NCI-H510A (cell line): ENCODE data around the gene MVD.

Experiments used
- DNase-seq: peaks from one replicate; lab custom pipeline; 2025; lab: John Stamatoyannopoulos, UW

The MVD gene

DNA sequence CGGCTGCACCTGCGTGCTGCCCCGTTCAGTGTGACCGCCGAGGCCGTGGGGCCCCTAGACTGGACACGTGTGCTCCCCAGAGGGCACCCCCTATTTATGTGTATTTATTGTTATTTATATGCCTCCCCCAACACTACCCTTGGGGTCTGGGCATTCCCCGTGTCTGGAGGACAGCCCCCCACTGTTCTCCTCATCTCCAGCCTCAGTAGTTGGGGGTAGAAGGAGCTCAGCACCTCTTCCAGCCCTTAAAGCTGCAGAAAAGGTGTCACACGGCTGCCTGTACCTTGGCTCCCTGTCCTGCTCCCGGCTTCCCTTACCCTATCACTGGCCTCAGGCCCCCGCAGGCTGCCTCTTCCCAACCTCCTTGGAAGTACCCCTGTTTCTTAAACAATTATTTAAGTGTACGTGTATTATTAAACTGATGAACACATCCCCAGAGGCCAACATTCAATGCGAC, 22.8 kb downstream of the MVD start:
- DNase-seq, result no peak

DNA sequence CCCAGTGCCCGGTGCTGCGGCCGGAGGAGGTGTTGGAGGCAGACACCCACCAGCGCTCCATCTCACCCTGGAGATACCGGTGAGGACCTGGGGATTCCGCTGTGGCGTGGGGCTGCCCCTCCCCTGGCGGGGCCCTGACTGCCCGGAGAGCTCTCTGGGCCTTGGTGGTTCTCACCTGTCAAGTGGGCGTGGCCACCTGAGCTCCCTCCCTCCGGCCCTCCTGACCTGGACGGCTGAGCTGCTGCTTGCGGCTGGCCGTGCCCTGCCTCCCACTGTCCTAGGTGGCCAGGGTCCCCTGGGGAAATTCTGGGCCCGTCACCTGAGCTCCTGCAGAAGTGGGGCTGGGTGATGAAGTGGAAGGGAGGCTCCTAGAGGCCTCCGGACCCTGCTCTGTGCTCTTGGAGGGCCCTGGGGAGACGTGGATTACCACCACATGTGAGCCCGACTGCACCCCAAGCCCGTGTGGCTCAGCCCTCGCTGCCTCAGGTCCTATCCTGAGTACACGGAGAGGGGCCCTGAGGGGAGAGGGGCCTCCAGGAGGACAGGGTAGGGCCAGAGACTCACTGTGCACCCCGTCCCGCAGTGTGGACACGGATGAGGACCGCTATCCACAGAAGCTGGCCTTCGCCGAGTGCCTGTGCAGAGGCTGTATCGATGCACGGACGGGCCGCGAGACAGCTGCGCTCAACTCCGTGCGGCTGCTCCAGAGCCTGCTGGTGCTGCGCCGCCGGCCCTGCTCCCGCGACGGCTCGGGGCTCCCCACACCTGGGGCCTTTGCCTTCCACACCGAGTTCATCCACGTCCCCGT, 23.5 kb downstream of the MVD start:
- DNase-seq, result peak; percentile 57

DNA sequence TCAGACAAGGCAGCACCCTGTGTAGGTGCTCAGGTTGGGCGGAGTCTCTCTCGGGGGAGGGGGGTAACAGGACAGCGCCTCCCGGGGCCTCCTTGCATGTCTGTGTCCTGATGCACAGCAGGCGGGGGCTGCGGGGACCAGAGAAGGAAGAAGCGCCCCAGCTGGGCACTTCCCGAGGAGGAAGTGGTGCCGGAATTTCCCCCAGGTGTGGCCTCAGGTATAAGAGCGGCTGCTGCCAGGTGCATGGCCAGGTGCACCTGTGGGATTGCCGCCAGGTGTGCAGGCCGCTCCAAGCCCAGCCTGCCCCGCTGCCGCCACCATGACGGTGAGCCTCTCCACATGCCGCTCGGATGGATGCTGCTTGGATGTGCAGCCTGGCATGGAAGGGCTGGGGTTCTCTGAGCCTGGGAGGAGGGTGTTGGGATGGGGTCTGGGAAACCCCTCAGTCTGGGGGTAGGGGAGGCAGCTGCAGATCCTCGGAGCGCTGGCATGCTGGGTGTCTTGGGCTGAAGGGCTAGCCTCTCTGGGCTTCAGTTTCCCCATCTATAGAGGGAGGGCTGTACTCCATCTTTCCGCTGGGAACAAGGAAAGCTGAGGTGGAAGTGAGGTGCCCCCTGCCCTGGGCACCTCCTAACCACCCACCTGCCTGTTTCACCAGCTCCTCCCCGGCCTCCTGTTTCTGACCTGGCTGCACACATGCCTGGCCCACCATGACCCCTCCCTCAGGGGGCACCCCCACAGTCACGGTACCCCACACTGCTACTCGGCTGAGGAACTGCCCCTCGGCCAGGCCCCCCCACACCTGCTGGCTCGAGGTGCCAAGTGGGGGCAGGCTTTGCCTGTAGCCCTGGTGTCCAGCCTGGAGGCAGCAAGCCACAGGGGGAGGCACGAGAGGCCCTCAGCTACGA, 24.3 kb downstream of the MVD start, which contains the start of gene IL17C:
IL17C (plus strand) TSS at position 250 of the 908 bp plus-strand sequence; CDS start at position 320, 70 bp downstream.
- peak; percentile 86 for DNase-seq

DNA sequence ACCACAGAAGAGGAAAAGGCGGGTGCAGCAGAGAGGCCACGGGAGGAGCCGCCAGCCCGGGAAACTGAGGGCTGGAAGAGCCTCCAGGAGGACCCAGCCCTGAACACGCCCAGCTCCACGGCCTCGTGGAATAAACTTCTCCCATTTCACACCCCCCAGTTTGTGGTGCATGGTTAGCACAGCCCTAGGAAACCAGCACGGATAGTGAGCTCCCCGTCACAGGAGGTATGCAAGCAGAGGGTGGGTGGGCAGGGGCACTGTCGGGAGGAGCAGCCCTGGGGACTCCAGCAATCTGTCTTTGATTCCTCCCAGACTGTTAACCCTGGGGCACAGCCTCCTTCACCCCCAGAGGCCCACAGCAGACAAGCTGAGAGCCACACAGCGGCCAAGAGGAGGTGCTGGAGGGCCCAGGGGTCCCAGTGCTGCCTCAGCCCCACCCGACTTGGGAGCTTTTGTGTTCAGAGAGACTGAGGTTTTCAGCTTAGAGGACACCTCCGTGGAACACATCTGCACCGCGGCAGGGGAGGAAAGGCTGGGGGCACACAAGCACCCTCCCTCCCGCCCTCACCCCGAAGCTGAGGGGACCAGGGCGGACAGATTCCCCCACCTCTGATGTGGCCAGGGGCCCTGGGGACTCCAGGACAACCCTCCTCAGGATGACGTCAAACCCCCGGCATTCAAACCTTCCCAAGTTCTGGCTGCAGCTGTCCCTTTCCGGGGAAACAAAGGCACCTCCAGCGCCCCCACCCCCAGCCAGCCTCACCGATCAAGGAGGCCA, 26.2 kb downstream of the MVD start:
- no peak for DNase-seq

DNA sequence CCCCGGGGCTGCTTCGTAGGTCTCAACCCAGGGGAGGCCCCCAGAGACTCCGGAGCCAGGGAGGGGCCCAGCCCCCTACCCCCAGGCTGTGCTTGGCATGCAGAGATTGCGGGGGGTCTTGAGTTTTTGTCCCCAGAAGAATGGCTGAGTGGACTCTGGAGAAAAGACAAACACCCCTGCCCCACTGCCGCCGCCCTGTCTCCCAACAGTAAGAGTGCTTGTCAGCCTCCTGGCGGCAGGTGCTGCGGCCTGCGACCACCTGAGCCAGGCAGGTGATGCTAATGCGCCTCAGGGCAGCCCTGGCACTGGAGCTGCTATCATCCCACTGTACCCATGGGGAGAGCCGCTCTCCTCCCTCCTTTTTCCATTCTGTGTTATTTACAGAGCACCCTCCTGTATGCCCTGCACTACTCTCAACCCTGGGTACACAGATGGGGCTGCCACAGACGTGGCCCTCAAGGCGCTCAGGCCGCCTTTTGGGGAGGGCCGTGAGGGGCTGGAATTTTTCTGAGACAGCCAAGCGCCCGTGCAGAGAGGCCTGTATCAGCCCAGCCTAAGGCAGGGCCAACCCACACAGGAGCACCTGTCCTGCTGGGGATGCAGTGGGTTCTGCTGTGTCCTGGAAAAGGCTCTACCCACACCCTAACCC, 27.1 kb downstream of the MVD start:
- DNase-seq, result no peak

DNA sequence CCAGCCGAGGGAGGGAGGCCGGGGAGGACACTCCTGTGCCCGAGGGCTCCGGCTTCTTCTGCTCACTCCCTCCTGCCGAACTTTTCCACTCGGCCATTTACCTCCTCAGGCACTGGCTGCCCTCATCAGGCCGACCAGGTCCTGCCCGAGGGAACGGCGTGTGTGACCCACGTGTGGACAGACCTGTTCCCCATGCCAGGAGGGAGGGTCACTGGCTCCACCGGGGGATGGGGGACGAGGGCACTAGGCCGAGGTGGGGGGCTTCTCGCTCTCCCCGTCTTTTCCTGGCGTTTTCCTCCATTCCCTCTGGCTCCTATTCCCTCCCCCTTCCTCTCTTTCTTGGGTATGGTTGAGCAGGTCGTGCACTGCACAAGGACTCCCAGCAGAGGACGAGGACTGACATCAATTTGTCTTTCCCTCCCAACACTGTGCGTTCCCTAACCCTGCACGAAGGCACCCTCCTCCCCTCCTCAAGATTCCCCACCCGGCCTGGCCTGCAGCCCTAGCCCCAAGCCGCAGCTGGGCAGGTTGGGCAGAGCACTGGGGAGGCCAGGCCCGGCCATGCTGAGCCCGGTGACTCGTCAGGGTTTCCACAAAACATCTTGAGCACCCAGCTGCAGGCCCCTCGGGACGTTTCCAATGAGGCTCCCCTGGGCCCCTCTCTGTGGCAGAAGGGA, 27.8 kb downstream of the MVD start:
- DNase-seq, result no peak

DNA sequence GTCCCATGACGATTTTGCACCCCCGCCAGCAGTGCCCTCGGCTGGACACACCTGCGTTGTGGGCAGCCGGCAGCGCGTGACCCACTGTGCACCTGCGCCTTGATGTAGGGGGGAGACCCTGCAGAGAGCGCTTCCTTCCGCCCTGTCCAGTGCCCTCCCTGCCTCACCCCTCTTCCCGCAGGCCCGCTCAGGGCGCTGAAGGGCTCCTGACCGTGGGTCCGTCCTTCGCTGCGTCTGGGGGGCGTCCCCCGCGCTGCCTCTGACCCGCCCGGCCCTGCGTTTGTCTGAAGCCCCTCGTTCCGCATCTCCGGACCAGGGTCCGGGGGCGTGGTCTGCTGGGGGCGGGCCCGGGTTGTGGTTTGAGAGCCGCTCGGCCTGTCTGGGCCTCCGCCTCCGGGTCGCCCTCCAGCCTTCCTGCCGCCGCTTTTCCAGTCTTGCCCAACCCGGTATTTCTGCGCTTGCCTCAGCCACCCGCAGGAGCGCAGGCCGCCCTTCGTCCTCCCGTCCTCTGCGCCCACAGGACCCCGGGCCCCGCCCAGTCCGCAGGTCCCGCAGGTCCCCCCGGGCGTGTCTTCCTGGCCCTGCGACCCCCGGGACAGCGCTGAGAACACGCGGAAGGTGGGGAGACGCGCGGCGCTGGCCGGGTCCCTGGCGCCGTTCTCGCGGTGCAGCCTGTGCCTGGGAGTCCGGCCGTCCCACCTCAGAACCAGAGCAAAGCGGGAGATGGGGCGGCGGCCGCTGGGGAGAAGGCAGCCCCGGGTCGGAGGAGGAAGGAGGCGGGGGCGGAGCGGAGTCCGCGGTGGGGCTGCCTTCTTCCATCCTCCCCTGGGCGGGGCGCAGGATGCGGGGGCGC, 28.5 kb downstream of the MVD start:
- no peak for DNase-seq

DNA sequence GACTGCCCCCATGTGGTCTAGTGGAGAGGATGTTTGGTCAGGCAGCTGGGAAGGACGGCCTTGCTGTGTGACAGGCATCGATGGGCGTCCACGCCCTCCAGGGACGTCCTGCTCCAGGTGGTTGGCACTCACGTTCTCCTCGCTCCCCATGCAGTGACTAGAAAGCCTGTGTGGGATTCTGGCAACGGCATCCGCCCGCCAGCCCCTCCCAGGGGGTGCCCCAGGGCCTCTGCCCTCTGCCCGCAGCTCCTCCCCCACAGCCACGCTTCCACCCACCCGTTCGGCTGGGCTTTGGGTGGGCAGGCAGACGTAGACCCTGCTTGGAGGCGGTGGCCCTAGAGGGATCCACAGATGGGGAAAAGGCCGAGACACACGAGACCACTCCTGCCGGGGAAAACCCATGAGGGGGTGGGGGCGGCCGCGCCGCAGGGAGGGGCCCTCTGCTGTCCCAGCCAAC, 29.2 kb downstream of the MVD start:
- no peak for DNase-seq

DNA sequence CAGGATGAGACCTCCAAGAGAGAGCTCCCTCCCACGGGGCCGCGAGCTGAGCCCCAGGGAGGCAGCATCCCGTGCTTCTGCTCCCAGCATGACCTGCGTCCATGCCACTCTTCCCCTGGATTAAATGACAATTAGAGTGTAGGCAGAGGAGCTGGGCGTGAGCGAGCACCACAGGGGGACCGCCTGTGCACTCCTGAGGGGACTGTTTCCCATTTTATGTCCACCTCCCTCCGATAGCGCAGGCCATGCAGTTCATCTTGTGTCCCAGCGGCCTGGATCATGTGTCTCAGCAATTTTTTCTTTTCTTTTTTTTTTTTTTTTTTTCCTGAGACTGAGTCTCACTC, 30.3 kb downstream of the MVD start:
- no peak for DNase-seq

DNA sequence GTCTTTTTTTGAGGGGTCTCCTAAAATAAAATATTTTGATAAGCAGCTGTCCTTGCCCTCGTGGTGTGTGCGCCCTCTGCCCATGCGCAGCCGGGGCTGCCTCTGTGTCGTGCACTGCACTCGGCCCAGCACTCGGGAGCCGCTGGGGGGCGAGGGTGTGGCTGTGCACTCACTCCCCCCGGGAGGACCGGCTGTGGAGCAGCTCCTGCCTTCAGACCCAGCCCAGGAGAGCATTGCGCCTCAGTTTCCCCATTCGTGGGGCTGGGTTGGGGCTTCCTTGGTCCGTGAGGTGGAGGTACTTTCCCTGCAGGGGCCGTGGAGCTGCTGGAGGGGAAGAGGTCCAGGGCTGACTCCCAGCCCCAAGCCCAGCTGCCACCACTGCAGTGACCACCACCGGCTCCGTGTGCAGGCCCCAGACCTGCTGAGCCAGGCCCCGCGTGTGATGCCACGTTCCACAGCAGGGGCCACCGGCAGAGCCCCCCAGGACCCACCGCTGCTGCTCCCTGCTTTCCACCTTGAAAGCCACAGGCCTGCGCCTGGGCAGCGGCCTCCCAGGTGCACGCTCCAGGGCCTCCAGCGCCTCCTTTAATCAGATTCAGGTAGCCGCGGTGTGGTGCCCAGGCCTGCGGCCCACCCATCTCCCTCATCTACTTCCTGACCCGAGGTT, 30.8 kb downstream of the MVD start:
- DNase-seq, result no peak

DNA sequence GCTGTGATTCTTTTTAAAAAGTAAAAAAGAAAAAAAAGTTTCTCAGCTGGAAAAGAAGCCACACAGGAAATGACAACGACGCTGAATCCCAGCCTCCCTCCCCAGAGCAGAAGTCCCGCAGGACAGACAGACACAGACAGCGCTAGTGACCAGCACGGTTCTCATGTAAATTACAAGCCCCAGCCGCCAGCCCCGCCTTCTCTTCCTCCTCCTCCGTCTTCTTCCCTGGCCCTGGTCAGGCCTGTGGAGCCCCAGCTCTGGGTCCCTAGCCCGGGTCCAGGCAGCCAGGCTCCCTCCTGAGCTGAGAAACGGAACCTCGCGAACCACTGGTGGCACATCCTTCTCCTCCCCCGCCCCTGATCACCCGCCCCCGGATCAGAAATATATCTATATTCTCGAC, 31.5 kb downstream of the MVD start:
- DNase-seq, result no peak

DNA sequence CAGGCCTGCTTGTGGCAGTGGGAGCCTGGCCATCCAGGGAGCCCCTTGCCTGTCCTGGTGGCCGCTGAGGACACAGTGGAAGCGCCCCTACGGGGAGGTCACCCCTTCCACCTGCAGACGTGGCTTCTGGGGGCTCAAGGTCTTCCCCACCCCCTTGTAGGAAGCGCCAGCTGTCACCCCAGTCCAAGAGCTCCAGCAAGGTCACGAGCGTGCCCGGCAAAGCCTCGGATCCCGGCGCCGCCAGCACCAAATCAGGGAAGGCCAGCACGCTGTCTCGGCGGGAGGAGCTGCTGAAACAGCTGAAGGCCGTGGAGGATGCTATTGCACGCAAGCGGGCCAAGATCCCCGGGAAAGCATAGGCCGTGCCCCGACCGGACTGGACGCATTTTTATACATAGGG, 31.9 kb downstream of the MVD start:
- no peak for DNase-seq

DNA sequence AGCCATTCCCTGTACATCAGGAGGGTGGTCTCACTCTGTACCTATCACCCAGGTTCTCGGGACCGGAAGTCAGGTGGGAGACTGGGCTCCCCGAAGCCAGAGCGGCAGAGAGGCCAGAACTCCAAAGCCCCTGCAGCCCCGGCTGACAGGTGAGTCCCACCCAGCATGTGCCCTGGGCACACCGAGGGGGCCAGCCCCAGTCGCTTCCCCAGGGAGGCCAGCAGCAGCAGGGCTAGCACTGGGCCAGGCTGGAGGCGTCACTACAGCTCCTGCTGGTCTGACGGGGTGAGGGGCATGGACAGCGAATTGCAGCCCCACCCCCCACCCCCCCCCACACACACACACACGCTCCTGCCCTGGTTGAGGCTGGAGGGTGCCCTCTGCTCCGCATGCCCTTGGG, 32.5 kb downstream of the MVD start:
- no peak for DNase-seq

DNA sequence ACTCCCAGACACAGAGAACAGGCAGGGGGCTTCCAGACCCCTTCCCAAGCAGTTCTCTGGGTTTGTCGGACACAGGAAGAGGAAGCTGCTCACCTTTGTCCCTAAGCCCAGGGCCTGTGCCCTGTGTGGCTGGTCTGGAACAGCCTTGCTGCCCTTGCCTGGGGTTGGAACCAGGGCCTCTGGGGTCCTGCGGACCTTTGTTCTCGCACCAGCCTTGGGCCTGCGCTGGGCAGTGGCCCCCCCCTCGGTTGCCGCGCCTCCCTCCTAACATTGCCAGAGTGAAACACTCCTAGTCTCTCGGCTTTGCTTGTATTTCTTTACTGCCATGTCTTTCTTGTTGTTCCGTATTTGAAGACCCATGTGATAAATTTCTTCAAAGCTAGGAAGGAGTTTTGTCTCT, 33.1 kb downstream of the MVD start:
- no peak for DNase-seq

DNA sequence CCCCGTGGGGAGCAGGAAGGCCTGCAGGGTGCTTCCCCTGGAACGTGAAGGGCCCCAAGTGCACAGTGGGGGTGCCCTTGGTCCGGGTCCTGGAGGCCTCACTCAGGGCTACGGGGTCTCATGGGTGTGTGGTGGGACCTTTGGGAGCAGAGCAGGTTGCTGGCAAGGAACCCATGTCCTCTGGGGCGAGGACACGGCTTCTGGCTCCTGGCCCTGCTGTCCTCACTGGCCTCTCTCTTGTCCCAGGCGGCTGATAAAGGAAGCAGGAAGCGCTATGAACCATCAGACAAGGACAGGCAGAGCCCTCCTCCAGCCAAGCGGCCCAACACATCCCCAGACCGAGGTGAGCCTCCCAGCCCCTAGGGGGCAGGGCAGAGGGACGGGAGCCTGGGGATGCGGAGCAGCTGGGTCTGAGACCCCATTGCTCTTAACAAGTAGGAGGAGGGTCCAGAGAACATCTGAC, 34.3 kb downstream of the MVD start:
- no peak for DNase-seq

DNA sequence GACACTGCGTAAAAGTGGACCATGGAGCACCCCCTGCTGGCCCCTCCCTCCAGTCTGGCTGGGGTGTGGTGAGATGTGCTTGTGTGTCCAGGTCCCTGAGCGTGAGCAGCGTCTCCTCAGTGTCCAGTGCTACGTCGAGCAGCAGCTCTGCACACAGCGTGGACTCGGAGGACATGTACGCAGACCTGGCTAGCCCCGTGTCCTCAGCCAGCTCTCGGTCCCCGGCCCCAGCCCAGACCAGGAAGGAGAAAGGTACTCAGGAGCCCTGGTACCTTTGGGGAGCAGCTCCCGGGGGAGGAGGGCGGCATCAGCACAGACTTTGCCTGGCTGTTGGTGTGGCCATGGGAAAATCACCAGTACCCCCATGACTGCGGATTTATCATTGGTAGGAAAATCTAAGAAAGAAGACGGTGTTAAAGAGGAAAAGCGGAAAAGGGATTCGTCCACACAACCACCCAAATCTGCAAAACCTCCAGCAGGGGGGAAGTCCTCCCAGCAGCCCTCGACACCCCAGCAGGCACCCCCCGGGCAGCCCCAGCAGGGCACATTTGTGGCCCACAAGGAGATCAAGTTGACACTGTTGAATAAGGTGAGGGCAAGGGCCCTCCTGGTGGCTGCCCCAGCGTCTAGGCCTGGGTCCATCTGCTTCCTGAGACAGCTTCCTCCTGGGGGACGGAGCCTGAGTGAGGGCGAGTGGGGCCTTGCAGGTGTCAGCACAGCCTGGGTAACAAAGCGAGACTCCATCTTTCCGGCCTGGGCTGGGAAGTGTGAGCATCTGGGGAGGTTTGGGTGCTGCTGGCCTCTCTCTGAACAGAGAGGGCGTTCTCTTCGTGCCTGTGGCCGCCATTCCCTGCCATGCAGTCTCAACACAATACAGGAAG, 35.1 kb downstream of the MVD start:
- no peak for DNase-seq

DNA sequence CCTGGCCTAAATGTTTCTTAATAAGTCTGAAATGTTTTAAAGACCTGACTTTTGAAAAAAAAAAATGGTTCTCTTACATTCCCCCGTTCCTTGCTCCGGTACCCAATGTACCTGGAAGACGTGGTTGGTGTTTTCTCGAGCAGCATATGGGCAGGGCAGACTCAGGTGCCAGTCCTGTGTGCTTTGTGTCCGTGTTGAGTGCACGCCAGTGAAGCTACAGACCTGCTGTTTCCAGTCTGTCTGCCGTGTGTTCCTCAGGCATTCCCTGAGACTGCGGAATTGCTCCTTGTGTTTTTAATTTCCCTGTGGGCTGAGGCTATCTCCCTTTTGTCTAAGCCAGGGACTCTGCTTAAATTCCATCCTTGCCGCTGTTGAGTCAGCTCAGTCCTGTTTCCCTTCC, 36.2 kb downstream of the MVD start:
- no peak for DNase-seq

DNA sequence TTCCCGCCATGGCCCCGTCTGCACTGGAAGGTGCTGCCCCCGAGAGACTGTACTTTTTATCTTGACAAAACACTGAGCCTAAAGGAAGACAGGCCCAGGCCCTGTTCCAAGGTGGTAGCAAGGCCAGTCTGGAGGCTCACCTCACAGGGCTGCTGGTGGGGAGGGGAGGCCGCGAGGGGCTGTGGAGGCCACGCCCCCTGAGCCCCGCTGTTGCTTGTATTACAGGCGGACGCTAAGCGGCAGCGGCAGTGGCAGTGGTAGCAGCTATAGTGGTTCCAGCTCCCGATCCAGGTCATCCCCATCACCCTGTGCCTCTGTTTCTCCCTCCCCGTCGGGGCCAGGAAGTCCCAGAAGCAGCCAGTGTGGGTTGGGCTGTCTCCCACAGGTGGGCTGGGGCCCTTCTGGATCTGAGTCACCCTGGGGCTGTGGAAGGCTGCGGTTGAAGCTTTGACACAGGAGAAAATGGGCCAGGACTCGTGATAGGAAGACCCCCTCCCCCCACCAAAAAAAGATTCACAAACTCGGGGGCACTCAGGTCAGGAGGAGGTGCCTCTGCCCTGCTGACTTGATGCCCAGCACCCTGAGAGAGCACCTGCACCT, 37.8 kb downstream of the MVD start:
- DNase-seq, result no peak
